Measurements from ENCODE around the gene DENND10. TPM values are rescaled to one million over a fixed set of nuclear protein-coding genes. Genes with fewer than 3 reads are reported as not detected.

The DENND10 gene
- polyA plus RNA-seq, 3 donors = 11.7 to 38.8 (median 29.8) TPM

Other genes with a start within 250 kb of the DENND10 start
- 1 to 10 TPM; 1.6 to 6.8 (median 3.5) TPM for gene NANOS1, start 74.4 kb upstream of the DENND10 start, polyA plus RNA-seq
- gene EIF3A, start 23.3 kb upstream of the DENND10 start, polyA plus RNA-seq = 100 to 1,000 TPM in 1 of 3 donors, 10 to 100 TPM in 2; 59.4 to 112 (median 98.6) TPM
- gene SFXN4, start 61.6 kb downstream of the DENND10 start, polyA plus RNA-seq = 10 to 100 TPM; 20.7 to 32.7 (median 24.5) TPM
- 100 to 1,000 TPM in 2 of 3 donors, 10 to 100 TPM in 1; 63.1 to 188 (median 183) TPM for gene PRDX3, start 74.7 kb downstream of the DENND10 start, polyA plus RNA-seq
- gene GRK5, start 103.5 kb downstream of the DENND10 start, polyA plus RNA-seq = 10 to 100 TPM in 2 of 3 donors, 1 to 10 TPM in 1; 3.2 to 38.5 (median 20.8) TPM

Measured in adipose tissue (tissue), 3 donors.